OCI-LY1 (cell line): ENCODE results near the gene ADAMTSL3.

Source experiments
- EZH2 ChIP-seq: fragments of 200-600 bp; sonication (generic), shearing (Covaris generic); IDR thresholded peaks from 2 replicates; pipeline ENCODE4 v1.8.0; 2017; ENCODE audit warnings: borderline replicate concordance, mixed run types, mild to moderate bottlenecking, antibody characterized with exemption, low read length, moderate library complexity, mixed read lengths
- TF ChIP-seq, protein P1 (sequence below): fragments of 200-600 bp; sonication (generic), shearing (Covaris generic); IDR thresholded peaks from 2 replicates; pipeline ENCODE4 v1.5.1; 2017; ENCODE audit warnings: mild to moderate bottlenecking, antibody characterized with exemption, low read length, moderate library complexity, mixed read lengths

DNA sequence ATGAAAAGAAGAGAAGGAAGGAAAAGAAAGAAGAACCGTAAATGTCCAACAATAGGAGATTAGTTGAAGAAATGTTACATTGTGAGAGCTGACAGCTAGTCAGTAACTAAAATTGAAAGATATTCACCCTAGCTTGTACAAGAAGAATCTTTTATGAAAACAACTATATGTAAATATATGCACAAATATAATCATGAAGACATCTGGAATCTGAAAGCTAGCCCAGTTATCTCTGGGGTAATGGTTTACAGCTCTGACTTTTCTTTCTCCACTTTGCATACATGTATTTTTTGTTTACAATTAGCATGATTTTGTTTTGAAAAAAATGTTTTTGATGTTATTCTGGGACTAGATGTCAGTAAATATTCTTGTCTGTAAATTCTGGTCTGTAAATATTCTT lies 37.1 kb upstream of the ADAMTSL3 start:
- TF ChIP-seq, protein P1, sequence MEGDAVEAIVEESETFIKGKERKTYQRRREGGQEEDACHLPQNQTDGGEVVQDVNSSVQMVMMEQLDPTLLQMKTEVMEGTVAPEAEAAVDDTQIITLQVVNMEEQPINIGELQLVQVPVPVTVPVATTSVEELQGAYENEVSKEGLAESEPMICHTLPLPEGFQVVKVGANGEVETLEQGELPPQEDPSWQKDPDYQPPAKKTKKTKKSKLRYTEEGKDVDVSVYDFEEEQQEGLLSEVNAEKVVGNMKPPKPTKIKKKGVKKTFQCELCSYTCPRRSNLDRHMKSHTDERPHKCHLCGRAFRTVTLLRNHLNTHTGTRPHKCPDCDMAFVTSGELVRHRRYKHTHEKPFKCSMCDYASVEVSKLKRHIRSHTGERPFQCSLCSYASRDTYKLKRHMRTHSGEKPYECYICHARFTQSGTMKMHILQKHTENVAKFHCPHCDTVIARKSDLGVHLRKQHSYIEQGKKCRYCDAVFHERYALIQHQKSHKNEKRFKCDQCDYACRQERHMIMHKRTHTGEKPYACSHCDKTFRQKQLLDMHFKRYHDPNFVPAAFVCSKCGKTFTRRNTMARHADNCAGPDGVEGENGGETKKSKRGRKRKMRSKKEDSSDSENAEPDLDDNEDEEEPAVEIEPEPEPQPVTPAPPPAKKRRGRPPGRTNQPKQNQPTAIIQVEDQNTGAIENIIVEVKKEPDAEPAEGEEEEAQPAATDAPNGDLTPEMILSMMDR = no peak
- TF ChIP-seq EZH2 = no peak
